Gastrocnemius medialis (tissue), 4 donors: ENCODE data around the gene MYO19.

ENCODE experiments used
- POLR2A ChIP-seq, 2 donors: fragments of 450-650 bp; IDR thresholded peaks; one replicate each; pipeline ENCODE4 v1.6.1; 2017; ENCODE audit warnings: antibody characterized with exemption in 2 of 2, mild to moderate bottlenecking in 2 of 2, moderate library complexity in 2 of 2
- TF ChIP-seq, protein P1 (sequence below), 5 experiments: fragments of 450-650 bp in 3 of 5; fragments of 200-600 bp in 2 of 5; sonication (generic) in 2 of 5; IDR thresholded peaks in 4 of 5; conservative IDR thresholded peaks in 1 of 5; 1 replicate in 4 of 5; 2 replicates in 1 of 5; pipeline ENCODE4 v1.5.1; 2016 to 2019; ENCODE audit warnings: antibody characterized with exemption in 5 of 5, mild to moderate bottlenecking in 3 of 5, moderate library complexity in 3 of 5

DNA sequence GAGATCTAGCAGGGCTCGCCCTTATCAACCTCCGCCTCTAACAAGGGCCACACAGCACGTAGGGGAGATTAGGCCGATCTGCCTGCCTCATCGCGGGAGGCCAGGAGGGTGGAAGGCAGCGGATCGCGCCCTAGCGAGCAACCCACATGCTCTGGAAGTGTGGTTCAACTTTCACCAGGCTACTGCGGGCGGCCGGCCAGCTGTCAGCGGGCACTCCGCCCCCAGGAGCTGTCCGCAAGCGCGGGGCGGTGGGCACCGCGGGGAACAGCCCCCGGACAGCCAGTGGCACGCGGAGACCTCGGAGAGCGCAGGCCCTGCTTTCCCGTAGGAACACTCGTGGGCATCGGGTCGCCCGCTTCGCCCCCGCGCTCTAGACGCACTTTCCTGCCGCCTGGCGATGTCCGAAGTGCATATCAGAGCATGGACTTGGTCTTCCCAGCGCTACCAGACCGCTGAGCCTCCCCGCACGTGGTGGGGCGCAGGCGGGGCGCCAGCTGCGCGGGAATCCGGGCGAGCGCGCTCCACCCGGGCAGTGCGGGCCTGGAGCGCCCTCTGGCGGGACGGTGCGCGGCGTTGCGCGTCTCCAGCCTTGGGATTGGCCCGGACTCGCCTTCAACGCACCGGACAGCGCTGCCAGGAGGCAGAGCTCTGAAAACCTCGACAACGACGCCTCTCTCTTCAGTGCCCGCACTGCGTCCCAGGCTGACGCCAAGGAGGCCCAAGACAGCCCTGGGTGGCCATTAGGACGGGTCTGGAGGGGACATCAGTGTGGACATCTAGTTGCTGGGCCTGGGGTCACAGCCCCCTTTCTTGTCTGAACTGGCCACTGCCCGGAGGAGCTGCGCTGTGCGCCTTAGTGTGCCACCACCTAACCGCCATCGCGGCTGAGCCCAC, 51.8 kb downstream of the MYO19 start:
- TF ChIP-seq, protein P1, sequence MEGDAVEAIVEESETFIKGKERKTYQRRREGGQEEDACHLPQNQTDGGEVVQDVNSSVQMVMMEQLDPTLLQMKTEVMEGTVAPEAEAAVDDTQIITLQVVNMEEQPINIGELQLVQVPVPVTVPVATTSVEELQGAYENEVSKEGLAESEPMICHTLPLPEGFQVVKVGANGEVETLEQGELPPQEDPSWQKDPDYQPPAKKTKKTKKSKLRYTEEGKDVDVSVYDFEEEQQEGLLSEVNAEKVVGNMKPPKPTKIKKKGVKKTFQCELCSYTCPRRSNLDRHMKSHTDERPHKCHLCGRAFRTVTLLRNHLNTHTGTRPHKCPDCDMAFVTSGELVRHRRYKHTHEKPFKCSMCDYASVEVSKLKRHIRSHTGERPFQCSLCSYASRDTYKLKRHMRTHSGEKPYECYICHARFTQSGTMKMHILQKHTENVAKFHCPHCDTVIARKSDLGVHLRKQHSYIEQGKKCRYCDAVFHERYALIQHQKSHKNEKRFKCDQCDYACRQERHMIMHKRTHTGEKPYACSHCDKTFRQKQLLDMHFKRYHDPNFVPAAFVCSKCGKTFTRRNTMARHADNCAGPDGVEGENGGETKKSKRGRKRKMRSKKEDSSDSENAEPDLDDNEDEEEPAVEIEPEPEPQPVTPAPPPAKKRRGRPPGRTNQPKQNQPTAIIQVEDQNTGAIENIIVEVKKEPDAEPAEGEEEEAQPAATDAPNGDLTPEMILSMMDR (IDR thresholded peaks at IDR 0.05 in 4 of 5, conservative IDR thresholded peaks at IDR 0.05 in 1 of 5): peak; percentile 68 to 94 (median 83)
- no peak for TF ChIP-seq POLR2A (IDR thresholded peaks at IDR 0.05)
